Measurements from ENCODE around the gene ADARB1. TPM values are rescaled to one million over a fixed set of nuclear protein-coding genes. Genes with fewer than 3 reads are reported as not detected.

Gene ADARB1
- total RNA-seq, result 33.4 TPM

DNA sequence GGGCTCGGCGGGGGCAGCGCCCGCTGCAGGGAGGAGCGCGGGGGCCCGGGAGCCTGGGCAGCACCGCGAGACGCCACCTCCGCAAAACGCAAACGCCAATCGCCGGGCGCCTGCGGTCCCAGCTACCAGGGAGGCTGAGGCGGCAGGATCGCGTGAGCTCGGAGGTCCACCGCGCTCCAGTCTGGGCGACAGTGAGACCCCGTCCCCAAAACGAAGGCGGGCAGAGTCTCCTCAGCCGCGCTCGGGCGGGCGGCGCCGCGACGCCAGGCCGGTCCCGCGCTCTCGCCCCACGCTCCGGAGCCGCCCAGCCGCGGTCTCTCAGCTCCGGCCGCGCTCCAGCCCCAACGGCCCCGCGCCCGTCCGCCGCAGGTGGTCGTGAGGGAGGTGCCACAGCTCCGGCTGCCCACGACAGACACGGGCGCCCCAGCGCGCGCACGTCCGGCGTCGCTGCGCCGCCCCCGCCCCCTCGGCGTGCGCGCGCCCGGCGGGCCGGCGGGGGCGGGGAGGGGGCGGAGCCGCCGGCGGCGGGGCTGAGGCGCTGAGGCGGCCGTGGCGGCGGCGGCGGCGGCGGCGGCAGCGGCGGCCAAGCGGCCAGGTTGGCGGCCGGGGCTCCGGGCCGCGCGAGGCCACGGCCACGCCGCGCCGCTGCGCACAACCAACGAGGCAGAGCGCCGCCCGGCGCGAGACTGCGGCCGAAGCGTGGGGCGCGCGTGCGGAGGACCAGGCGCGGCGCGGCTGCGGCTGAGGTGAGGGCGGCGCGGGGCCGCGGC, at the start of gene ADARB1:
TSS of gene ADARB1 (plus strand) at position 533 of the 770 bp plus-strand sequence. CDS start 97,077 bp downstream, outside the sequence.

Other genes starting within 250 kb of the ADARB1 start
- gene PTTG1IP, start 200.9 kb upstream of the ADARB1 start, total RNA-seq, result 117 TPM
- 15.0 TPM for gene ITGB2, start 153.7 kb upstream of the ADARB1 start, total RNA-seq
- 11.3 TPM for gene SLX9, start 134.6 kb upstream of the ADARB1 start, total RNA-seq
- gene POFUT2, start 213.3 kb downstream of the ADARB1 start, total RNA-seq, result 14.5 TPM